Stimulated activated CD8-positive, alpha-beta memory T cell treated with anti-CD3 and anti-CD28 coated beads, Interleukin-7, amount 100 ng/mL, for 1 hour (primary cell): ENCODE measurements around the gene MAST2.
"Not testable (repeated sequence)": the region's sequence is repeated elsewhere in the genome, so short reads cannot be mapped to it uniquely, and the experiment has no call there.

ENCODE experiments used
- DNase-seq, 2 donors: peaks; one replicate each; pipeline ENCODE4 v3.0.0-alpha.2; 2020; ENCODE audit warnings: low read depth in 2 of 2

The MAST2 gene

DNA sequence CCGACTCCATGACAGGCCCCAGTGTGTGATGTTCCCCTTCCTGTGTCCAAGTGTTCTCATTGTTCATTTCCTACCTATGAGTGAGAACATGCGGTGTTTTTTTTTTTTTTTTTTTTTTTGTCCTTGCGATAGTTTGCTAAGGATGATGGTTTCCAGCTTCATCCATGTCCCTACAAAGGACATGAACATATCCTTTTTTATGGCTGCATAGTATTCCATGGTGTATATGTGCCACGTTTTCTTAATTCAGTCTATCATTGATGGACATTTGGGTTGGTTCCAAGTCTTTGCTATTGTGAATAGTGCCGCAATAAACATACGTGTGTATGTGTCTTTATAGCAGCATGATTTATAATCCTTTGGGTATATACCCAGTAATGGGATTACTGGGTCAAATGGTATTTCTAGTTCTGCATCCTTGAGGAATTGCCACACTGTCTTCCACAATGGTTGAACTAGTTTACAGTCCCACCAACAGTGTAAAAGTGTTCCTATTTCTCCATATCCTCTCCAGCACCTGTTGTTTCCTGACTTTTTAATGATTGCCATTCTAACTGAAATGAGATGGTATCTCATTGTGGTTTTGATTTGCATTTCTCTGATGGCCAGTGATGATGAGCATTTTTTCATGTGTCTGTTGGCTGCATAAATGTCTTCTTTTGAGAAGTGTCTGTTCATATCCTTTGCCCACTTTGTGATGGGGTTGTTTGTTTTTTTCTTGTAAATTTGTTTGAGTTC lies 54.5 kb downstream of the MAST2 start:
- not testable (repeated sequence) for DNase-seq

DNA sequence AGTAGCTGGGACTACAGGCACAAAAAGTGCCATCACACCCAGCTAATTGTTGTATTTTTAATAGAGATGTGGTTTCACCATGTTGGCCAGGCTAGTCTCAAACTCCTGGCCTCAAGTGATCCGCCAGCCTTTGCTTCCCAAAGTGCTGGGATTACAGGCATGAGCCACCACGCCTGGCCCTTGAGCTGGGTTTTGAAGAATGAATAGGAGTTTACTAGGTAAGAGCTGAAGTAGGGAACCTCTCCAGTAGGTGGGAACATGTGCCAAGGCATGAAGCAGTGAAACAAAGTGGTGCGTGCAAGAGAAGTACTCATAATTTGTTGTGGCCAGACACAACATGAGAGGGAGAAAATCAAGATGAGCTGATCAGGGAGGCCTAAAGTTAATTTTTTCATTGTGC lies 55.8 kb downstream of the MAST2 start:
- no peak for DNase-seq

DNA sequence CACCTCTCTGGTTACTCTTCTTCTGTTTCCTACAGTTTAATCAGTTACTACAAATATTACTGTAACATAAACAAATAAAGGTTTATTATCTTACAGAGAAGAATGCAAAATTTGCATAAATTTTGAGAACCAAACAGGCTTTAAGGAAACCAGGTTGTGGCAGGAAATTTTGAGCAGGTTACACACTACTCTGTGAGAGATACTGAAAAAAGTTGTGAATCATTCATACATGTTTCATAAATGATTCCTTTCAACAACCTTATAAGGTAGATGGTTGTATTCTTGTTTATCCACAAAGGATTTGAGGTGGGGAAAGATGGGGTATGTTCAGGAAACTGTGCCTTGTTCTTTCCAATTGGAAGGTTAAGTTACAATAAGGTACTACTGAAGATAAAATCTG lies 58.6 kb downstream of the MAST2 start:
- DNase-seq: no peak

DNA sequence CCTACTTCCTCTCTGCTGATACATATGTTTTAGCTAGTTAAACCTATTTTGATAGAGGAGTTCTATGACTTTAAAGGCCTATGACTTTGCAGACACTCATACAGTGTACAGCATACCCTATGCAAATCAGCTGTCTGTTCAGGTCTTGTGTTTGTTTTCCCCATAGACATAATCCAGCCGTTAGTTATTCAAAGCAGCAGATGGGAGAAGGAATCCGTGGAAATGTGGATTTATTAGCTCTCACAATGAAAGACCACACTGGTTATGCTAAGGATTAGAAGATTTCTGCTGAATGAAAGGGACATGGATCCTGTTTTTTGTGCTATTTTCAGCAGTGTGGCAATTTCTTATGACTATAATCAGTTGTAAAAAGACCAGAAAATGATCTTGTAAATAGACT lies 59.8 kb downstream of the MAST2 start:
- DNase-seq: no peak

DNA sequence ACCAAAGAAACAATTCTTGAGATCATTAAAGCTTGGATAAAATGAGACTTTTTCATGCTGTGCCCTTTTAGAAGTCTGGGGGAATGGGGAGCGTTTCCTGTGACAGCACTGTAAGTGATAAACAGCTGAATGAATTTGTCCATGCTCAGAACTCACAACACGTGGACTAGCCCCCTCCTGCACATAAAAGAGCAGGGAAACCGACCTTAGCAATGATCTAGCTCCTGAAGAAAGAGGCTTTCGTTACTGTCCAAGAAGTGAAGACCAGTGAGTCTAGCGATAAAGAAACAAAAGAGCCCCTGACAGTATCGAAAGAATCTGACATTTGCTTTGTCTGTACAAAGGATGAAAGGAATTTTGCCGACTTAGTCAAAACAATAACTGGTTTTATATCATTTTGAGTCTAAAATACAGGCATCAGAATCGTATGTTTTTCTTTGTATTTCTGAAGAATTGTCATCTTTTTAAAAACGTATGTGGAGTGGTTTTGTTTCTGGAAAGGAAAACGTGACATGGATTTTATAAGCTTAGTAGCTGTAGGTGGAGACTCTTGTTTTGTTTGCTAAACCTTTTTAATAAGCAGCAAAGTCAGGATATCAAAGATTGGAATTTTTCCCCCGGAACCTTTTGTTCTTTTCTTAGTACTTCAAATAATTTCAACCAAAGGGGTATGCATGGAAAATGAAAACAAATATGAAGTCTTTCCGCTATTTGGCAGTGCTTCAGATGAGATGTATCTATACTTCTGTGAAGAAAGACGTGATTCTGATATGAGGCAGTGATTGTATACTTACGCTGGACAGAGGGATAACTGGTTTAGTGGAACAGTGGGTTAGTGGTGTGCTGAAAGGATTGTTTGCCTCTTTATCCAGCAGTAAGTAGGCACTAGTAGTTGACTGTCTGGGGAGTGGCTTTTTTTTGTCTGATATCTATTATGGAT lies 61.0 kb downstream of the MAST2 start:
- no peak for DNase-seq

DNA sequence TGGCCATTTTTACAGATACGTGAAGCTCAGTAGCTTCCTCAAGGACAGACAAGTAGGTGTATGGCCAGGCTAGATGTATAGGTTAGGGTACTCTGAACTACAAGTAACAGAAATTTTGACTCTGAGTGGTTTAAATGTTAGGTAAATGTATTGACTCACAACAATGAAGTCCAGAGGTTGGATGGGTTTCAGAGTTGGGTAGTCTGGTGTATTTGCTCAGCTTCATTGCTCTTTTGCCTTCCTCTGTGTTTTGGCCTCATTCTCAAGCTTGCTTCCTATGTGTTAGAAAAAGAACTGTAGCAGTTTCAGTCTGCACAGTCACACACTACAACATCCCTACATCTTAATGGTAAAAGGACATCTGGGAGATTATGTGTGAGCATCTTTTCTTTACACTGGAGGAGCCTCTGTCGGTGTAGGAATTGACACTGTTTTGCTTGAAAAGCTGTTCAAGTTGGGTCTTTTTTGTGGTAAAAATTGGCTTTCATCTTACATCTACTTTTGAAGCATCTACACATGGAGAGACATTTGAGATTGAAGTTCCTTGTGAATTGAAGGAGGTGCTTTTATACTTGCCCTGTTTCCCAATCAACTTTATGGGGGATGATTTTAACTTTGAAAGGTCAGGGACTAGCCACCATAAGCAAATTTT lies 64.4 kb downstream of the MAST2 start:
- no peak for DNase-seq

DNA sequence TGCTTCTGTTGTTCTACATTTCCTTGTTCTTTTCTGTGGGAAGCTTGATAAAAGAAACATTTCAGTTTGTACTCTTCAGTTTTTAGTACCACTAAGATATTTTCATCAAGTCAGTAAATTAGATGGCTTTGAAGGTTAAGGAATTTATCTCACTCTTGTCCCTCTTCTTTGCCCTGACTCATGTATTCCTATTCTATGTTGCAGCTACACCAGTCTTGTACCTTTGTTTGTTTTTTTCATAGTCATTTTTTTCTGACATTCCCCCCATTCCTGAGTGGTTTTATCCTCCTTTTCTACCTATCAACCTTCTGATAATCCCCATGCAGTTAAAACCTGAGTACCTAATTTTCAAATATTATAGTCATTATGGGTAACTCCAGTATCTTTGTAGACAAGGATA lies 65.4 kb downstream of the MAST2 start:
- no peak for DNase-seq

DNA sequence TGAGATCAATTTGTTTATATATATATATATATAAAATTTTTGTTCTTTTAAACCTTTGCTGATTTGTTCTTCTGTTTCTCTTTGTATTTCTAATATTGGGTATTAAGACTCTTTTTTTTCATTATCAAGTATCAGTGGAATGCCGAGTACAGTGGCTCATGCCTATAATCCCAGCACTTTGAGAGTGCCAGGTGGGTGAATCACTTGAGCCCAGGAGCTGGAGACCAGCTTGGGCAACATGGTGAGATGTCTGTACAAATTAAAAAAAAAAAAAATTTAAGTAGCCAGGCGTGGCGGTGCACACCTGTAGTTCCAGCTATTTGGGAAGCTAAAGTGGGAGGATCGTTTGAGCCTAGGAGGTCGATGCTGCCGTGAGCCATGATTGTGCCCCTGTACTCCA lies 67.1 kb downstream of the MAST2 start:
- DNase-seq: no peak

DNA sequence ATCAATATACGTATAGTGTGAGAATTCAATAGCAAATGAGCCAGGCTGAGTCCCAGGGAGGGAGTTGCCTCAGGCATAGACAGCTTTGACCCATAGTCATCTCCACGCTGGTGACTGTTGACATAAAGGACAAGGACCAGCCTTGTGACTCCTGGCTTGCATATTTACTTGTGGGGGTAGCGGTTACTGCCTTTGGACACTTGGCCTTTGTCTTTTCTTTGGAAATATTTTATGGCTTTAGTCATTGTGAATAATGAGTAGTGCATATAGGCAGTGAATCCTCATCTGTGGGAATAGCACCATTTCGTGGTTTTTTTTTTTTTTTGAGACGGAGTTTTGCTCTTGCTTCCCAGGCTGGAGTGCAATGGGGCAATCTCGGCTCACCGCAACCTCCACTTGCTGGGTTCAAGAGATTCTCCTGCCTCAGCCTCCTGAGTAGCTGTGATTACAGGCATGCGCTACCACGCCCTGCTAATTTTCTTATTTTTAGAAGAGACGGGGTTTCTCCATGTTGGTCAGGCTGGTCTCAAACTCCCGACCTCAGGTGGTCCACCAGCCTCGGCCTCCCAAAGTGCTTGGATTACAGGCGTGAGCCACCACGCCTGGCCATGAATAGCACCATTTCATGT lies 68.9 kb downstream of the MAST2 start:
- not testable (repeated sequence) for DNase-seq

DNA sequence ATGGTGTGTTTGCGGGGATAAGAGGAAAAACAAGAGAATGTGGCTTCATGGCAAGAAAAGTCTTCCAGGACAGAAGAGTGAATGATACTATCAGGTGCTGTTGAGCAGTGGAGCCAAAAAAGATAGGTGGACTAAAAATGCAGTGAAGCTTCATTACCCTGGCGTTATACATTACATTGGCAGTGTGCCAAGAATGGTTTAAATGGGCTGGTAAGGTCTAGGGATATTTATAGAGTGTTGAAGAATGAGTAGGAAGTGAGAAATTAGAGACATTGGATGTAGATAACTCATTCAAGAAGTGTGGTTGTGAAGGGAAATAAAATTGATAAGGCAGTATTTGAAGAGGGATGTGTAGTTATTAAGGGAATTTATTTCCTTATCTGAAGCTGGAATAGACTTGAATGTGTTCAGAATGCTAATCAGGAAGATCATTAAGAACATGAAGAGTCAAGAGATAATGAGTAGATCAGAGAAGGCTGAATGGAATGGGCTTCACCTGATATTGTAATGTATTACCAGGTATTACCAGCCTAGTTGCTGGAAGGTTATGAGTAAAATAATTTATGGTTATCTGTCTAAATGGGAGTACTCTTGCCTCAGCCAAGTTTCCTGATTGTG lies 72.7 kb downstream of the MAST2 start:
- no peak for DNase-seq

DNA sequence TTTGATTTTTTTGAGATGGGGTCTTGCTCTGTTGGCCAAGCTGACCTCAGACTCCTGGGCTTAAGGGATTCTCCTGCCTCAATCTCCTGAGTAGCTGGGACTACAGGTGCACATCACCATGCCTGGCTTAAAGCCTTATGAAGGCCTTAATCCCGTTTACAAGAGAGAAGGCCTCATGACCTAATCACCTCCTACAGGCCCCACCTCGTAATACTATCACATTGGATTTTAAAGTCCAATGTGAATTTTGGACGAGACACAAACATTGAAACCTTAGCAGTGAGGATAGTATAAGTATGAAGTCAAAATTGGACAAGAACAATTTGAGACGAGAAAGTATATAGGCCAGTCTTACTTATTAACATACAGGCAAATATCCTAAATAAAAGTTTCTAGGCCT lies 73.9 kb downstream of the MAST2 start:
- no peak for DNase-seq

DNA sequence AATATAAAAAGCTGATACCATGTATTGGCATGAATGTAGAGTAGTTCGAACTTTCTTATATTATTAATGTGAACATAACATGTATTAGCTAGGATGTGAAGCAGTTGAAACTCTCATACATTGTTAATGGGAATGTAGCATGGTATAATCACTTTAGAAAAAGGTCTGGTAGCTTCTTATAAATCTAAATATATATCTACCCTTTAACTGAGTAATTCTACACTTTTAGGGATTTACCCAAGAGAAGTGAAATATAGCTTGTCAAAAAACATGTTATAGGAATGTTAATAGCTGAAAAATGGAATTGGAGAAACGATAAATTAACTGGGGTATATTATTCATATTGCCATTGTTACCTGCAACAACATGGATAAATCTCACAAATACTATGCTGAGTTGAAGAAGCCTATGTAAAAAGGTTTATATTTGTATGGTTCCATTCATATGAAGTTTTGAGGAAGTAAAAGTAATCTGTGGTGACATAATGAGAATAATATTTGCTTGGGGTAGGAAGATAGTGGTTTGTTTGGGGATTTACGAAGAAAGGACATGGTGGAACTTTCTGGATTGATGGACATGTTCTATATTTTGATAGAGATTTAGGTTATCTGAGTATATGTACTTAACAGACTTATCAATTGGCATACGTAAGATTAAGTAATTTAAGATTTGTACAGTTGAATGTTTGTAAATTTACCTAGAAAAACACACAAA lies 76.6 kb downstream of the MAST2 start:
- no peak for DNase-seq

DNA sequence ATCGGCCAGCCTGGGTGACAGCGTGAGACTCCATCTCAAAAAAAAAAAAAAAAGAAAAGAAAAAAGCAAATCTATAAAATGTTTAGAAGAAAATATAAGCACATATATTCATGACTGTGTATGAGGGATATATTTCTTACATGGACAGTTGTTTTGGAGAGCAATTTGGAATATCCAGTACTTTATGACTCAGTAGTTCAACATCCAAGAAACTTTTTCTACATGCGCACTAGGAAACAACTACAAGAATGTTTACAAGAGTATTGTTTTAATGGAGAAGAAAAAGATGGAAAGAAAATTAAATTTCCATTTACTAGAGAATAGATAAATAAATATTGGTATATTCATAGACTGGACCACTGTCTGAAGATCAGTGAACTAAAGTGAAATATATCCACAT lies 77.5 kb downstream of the MAST2 start:
- DNase-seq: no peak

DNA sequence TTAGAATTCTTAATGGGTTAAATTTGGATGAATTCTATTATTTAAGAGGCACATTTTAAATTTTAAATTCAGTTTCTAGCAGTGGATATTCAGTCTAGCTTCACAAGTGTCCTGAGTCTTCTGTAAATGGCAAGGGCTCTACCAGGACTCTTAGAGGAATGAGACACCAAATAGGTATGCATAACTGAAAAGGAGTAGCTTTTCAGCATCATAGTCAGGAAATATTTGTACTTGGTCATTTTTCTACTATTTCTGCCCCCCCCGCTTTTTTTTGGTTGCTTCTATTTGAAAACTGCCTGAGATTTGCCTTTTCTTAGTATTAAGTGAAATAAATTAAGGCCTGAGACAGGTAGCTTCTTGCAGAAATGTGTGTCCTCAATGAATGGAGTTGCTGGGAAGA lies 80.2 kb downstream of the MAST2 start:
- DNase-seq: no peak

DNA sequence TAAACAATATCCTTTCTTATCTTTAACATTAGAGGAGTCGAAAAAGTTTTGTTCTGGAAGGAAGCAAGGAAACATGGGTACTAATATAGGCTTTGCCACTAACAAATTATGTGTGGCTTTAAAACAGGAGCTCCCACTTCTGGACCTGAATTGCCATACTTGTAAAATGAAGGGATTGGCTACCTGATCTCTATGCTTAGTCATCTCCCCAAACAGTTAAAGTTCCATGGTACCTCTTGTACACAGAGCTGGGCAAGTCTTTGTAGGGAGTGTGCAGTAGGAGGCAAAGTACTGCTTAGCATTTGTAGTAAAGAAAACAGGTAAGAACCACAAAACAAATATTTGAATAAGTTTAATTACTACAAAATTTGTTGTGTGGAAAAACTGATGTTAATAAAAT lies 81.3 kb downstream of the MAST2 start:
- DNase-seq: no peak

DNA sequence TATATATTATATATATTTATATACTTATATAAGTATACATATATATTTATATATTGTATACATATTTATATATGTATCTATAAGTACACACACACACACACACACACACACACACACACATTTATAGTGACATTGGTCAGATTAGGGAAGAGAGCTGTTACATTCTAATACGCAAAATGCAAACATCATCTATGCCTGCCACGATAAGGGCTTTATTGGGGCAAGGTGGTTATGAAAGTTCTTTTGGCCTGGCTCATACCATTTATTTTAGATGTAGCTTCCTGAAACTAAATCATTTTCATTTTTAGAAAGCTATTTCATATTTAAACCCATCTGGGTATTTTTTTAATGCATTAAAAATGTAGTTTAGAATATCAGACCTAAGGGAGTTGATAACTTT lies 82.8 kb downstream of the MAST2 start:
- DNase-seq: no peak

DNA sequence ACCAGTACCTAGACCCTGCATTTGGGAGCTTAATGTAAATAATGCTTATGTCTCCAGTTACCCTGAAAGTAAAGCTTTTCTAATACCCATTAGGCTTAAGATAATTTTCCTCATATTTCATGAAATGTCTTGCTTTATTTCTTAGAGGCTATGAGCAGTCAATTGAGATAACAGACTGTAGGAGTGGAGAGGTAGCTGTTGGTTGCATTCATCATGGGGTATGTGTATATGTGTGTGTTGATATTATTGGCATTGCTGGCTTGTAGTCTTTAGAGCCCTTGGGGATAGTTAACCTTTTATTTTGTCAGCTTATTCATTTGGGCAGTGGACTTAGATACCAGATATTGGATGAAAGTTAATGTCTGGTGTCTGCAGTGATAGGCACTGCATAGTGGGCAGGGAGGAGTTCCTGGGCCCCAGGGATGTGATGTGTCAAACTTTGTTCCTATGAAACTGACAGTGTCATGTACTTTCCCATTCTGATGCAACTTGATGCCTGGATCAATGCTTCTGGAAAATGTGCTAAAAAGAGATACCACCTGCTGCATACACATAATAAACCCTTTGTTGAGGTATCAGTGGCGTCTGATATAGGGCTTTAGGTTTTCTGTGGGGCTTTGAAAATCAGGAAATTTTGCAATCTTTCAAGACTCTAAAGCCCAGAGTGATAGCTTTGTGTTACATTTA lies 83.9 kb downstream of the MAST2 start:
- DNase-seq: no peak

DNA sequence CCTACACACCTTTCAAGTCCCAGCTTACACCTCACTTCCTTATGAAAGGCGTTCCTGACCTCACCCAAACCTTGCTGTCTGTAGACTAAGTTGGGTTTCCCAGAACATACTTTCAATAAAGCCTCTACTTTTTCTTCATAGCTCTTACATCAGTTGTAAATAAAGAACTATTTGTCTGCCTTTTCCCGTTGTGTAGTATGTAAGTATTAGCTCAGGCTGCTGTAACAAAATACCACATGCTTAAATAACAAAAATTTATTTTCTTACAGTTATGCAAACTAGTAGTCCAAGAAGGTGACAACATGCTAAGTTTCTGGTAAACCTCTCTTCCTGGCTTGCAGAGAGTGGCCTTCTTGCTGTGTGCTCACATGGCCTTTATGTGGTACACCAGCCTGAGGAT lies 86.7 kb downstream of the MAST2 start:
- no peak for DNase-seq

DNA sequence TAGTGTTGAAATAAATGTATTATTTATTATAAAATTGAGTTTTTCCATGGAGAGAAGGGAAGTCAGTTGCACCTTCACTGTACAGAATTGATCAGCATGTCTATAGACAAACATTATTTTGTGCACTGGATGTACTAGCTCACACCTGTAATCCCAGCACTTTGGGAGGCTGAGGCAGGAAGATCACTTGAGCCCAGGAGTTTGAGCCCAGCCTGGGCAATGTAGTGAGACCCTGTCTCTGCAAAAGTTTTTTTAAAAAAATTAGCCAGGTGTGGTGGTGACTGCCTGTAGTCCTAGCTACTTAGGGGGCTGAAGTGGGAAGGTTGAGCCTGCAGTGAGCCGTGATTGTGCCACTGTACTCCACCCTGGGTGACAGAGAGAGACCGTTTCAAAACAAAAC lies 87.7 kb downstream of the MAST2 start:
- DNase-seq: no peak

DNA sequence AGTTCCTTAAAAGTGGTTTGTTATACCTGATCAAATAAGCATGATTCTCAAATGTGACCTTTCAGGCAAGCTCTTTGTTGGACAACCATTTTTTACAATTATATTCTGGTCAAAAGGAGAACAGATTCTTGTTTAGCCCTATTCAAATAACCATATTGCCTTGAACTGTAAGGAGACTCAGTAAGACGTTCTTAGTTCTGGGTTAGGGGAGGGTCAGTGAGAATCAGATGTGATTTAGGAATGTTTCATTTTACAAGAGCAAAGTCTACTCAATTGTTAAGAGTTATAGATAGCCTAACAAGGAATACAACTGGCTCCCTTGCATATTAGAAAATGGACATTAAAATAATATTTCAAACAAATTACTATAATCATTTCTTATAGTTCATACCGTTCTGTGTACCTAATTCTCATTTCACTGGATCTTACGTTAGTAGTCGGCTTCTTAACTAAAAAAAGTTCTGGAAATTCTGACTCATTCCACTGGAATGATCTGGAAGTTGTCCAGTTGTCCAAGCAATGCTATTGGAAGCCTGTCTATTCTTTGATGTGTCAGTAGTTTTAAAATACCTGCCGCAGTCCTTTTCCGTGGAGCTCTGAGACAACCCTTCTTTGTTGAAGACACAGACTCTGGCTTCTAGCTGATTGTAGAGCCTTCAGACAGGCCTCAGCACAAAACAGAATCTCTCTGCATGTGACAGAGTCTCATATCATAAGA lies 88.8 kb downstream of the MAST2 start:
- DNase-seq: no peak
